K562 (cell line): ENCODE results near the gene CERS1. TPM values are rescaled to one million over a fixed set of nuclear protein-coding genes. Genes with fewer than 3 reads are reported as not detected.

Experiments
- ATAC-seq: fragments of 200-7000 bp; cut with Tn5 transposase; 3 replicates; pipeline ENCODE4 v1.9.1; 2020; ENCODE audit warnings: moderate library complexity
- BruUV-seq: library from RNA; stranded (reverse); fragments of 400-500 nt; replicated peaks from 2 replicates; lab custom pipeline; 2021; lab: Mats Ljungman, UMichigan
- CTCF ChIA-PET: fragments of 300-600 bp; formaldehyde crosslinking; extraction: SDS; loops from one replicate; lab custom pipeline; 2021; ENCODE audit warnings: low intra/inter-chr PET ratio; lab: Yijun Ruan, JAX
- POLR2A ChIA-PET: fragments of 300-600, 350-650 bp; sonication (Branson Sonifier 250); formaldehyde crosslinking; extraction: SDS; loops from one replicate; lab custom pipeline; 2021; ENCODE audit warnings: antibody characterized with exemption, inconsistent platforms; lab: Yijun Ruan, JAX
- DNase-seq, 4 experiments: peaks; one replicate each; pipeline versions ENCODE4 v3.0.0 to v3.0.0-alpha.2; 2011 to 2018; ENCODE audit warnings: low spot score in 3 of 4, mixed read lengths in 3 of 4; ENCODE audit errors: extremely low read depth in 1 of 4
- FAIRE-seq: peaks from 2 replicates; lab custom pipeline; 2011; peaks lifted over from hg19 to GRCh38; lab: Jason Lieb, UNC
- H2AFZ ChIP-seq: 2 replicates; pipeline ENCODE4 v1.6.0; 2011; ENCODE audit warnings: low read depth, low read length, control low read depth, inconsistent platforms
- H3K27ac ChIP-seq: fragments of 200-600 bp; 3 replicates; pipeline ENCODE4 v1.8.0; 2011; ENCODE audit warnings: low read depth, mild to moderate bottlenecking, control low read depth, inconsistent platforms, low read length, moderate library complexity, mixed read lengths; ENCODE audit errors: extremely low read depth
- H3K27me3 ChIP-seq, 2 experiments: fragments of 300-600 bp in 1 of 2; 2 replicates in 1 of 2; 3 replicates in 1 of 2; pipeline versions ENCODE4 v1.6.0 to v1.8.0; 2011; ENCODE audit warnings: inconsistent platforms in 2 of 2, low read length in 2 of 2, mild to moderate bottlenecking in 1 of 2, mixed read lengths in 1 of 2, moderate library complexity in 1 of 2; ENCODE audit not compliant: control insufficient read depth in 2 of 2, insufficient read depth in 2 of 2
- H3K36me3 ChIP-seq: fragments of 300-600 bp; 3 replicates; pipeline ENCODE4 v1.8.0; 2011; ENCODE audit warnings: mild to moderate bottlenecking, low read length, inconsistent platforms; ENCODE audit not compliant: control insufficient read depth, insufficient read depth
- H3K4me1 ChIP-seq, 2 experiments: fragments of 200-600 bp in 1 of 2; replicated peaks in 1 of 2; 2 replicates in 1 of 2; 3 replicates in 1 of 2; pipeline versions ENCODE4 v1.5.1 to v1.8.0; 2011; ENCODE audit warnings: inconsistent platforms in 2 of 2, low read length in 2 of 2, mild to moderate bottlenecking in 1 of 2, mixed read lengths in 1 of 2, moderate library complexity in 1 of 2; ENCODE audit not compliant: control insufficient read depth in 2 of 2, insufficient read depth in 2 of 2
- H3K4me2 ChIP-seq: 2 replicates; pipeline ENCODE4 v1.6.1; 2011; ENCODE audit warnings: low read length, control low read depth, inconsistent platforms, mixed read lengths; ENCODE audit not compliant: insufficient read depth
- H3K4me3 ChIP-seq: fragments of 200-600 bp; sonication (generic), shearing (Covaris generic); 2 replicates; pipeline ENCODE4 v1.5.1; 2016; ENCODE audit warnings: control low read depth, inconsistent platforms
- H3K79me2 ChIP-seq: fragments of 200-600 bp; 3 replicates; pipeline ENCODE4 v1.8.0; 2011; ENCODE audit warnings: low read length, inconsistent platforms; ENCODE audit not compliant: control insufficient read depth, insufficient read depth
- H3K9ac ChIP-seq, 2 experiments: 2 replicates each; pipeline versions ENCODE4 v1.6.0 to v1.6.1; 2011; ENCODE audit warnings: low read depth in 2 of 2, low read length in 2 of 2, control low read depth in 1 of 2, inconsistent platforms in 1 of 2, mild to moderate bottlenecking in 1 of 2, mixed read lengths in 1 of 2; ENCODE audit not compliant: insufficient read depth in 1 of 2
- H3K9me1 ChIP-seq: one replicate; pipeline ENCODE4 v1.6.0; 2011; ENCODE audit warnings: inconsistent platforms, mild to moderate bottlenecking, low read length, moderate library complexity; ENCODE audit not compliant: control insufficient read depth, insufficient read depth
- H3K9me3 ChIP-seq: replicated peaks from 2 replicates; pipeline ENCODE4 v1.5.1; 2011; ENCODE audit warnings: low read depth, low read length, inconsistent platforms; ENCODE audit not compliant: control insufficient read depth, insufficient read depth
- H4K20me1 ChIP-seq: replicated peaks from 2 replicates; pipeline ENCODE4 v1.6.1; 2011; ENCODE audit warnings: low read length, inconsistent platforms, mixed read lengths; ENCODE audit not compliant: control insufficient read depth, insufficient read depth
- BCOR ChIP-seq: fragments of 450-650 bp; IDR thresholded peaks from 2 replicates; pipeline ENCODE4 v1.6.1; 2016
- CBX2 ChIP-seq: fragments of 200-600 bp; sonication (generic); IDR thresholded peaks from one replicate; pipeline ENCODE4 v1.6.1; 2012; ENCODE audit warnings: mild to moderate bottlenecking, low read length, inconsistent platforms; ENCODE audit not compliant: insufficient read depth, poor library complexity, severe bottlenecking
- CEBPB ChIP-seq: fragments of 450-650 bp; IDR thresholded peaks from 2 replicates; pipeline ENCODE4 v1.6.1; 2016; ENCODE audit warnings: missing genetic modification characterization, missing compliant biosample characterization
- KDM1A ChIP-seq, 2 experiments: fragments of 450-650 bp; IDR thresholded peaks; 2 replicates each; pipeline ENCODE4 v1.6.1; 2016; ENCODE audit warnings: mild to moderate bottlenecking in 2 of 2
- RBM25 ChIP-seq: fragments of 200-400 bp; formaldehyde crosslinking; IDR thresholded peaks from 2 replicates; pipeline ENCODE4 v1.6.1; 2018; ENCODE audit warnings: low read length, low read depth, moderate library complexity; ENCODE audit not compliant: severe bottlenecking
- SMARCA5 ChIP-seq: fragments of 450-650 bp; IDR thresholded peaks from 2 replicates; pipeline ENCODE4 v1.6.1; 2016
- SNAPC5 ChIP-seq: fragments of 250-450 bp; sonication (Bioruptor Pico); IDR thresholded peaks from 2 replicates; pipeline ENCODE4 v1.8.0; 2021; ENCODE audit warnings: moderate library complexity, mild to moderate bottlenecking, inconsistent platforms
- WGBS: fragments of 100-300 bp; shearing (Covaris generic); methylation state at CpG from one replicate; pipeline ENCODE4 v1.1.6; 2016; ENCODE audit warnings: low coverage, mixed read lengths; ENCODE audit not compliant: insufficient coverage; ENCODE audit errors: missing lambda C conversion rate; 5-methylcytosine and 5-hydroxymethylcytosine counted together
- in situ Hi-C: fragments of 300-500 bp; cut with MboI; formaldehyde crosslinking; loops from 4 replicates; pipeline ENCODE4 v1.15.0; 2018; ENCODE audit warnings: inconsistent platforms, mixed read lengths
- intact Hi-C: fragments of 100-400 bp; cut with micrococcal nuclease; formaldehyde crosslinking; loops from 2 replicates; pipeline ENCODE4 v1.14.2; 2022
- polyA plus RNA-seq, 8 experiments: library from polyadenylated mRNA; depleted of rRNA in 4 of 8; stranded (reverse) in 5 of 8; unstranded in 3 of 8; fragments of >200 nt; fragmentation: Nextera tagmentation in 2 of 8; fragmentation: Illumina TruSeq in 1 of 8; extraction: Ambion mirVana in 2 of 8; extraction: Trizol in 1 of 8; gene quantifications; 2 replicates each; pipeline versions ENCODE4 v1.2.1 to v1.2.3, GENCODE V29; 2011 to 2014; ENCODE audit warnings: inconsistent platforms in 1 of 8, missing spikeins in 1 of 8
- total RNA-seq, 7 experiments: library from RNA; depleted of rRNA in 6 of 7; stranded (reverse); fragments of >200 nt in 6 of 7; fragmentation: Illumina TruSeq in 2 of 7; extraction: Trizol in 2 of 7; gene quantifications; 2 replicates each; pipeline versions ENCODE4 v1.2.1 to v1.2.3, GENCODE V29; 2011 to 2021; ENCODE audit warnings: low replicate concordance in 1 of 7

CERS1 gene
- total and polyA plus RNA-seq, 9 of the 15 experiments (the other 6 are each of a cell fraction or from before 2014, with no cell fraction given) = 0.33 to 1.5 (median 0.86) TPM; not detected in 2

GRCh38 chr19:18945297-18945696 lies 49.3 kb upstream of the CERS1 start:
- no peak for ATAC-seq
- no peak overlapping the region for H3K27ac ChIP-seq
- no peaks in the 10 kb centered on the region for H3K9me3 ChIP-seq
- FAIRE-seq = no peak
- 15% methylated on average over 9 of the region's 9 CpGs for WGBS
- H3K27me3 ChIP-seq = peaks cover 0 to 13% of the 10 kb centered on the region in 2 experiments; a peak in 1 of 5 replicates
- ChIA-PET CTCF (no interaction called here), POLR2A (interaction anchor here (0.7 kb wide), 1 partner anchor 106 kb away, joined by 3 read pairs; no protein-coding TSS in a partner anchor)
- H3K4me2 ChIP-seq = no peak overlapping the region
- intact Hi-C loops (no loop called here), in situ Hi-C loops (no loop called here)
- no peak overlapping the region for H3K4me3 ChIP-seq
- peak; percentile 69 for TF ChIP-seq BCOR
- no peak for TF ChIP-seq SNAPC5
- TF ChIP-seq CEBPB (tag) = 0 out of 2 replicates have a peak, but pooled peaks have one; percentile 24
- no peak for TF ChIP-seq CBX2
- peak; percentile 81 for TF ChIP-seq RBM25
- peak; percentile 77 to 81 for TF ChIP-seq KDM1A (IDR thresholded peaks at IDR 0.05)
- TF ChIP-seq SMARCA5 = peak; percentile 54; the same call in 1 of the 2 replicates
- peaks cover 3 to 20% of the 10 kb centered on the region in 2 experiments; a peak in 4 of 5 replicates for H3K4me1 ChIP-seq
- H3K9ac ChIP-seq = no peak overlapping the region
- DNase-seq = no peak
- no TSS peak for BruUV-seq
- no peaks in the 10 kb centered on the region for H3K79me2 ChIP-seq
- no peak overlapping the region for H2AFZ ChIP-seq
- H4K20me1 ChIP-seq = peaks cover 5% of the 10 kb centered on the region
- H3K36me3 ChIP-seq = no peaks in the 10 kb centered on the region
- H3K9me1 ChIP-seq = peaks cover 5% of the 10 kb centered on the region
